ENCODE results near the gene NR5A1. TPM values are rescaled to one million over a fixed set of nuclear protein-coding genes. Genes with fewer than 3 reads are reported as not detected.

The NR5A1 gene
- not detected for total RNA-seq

DNA sequence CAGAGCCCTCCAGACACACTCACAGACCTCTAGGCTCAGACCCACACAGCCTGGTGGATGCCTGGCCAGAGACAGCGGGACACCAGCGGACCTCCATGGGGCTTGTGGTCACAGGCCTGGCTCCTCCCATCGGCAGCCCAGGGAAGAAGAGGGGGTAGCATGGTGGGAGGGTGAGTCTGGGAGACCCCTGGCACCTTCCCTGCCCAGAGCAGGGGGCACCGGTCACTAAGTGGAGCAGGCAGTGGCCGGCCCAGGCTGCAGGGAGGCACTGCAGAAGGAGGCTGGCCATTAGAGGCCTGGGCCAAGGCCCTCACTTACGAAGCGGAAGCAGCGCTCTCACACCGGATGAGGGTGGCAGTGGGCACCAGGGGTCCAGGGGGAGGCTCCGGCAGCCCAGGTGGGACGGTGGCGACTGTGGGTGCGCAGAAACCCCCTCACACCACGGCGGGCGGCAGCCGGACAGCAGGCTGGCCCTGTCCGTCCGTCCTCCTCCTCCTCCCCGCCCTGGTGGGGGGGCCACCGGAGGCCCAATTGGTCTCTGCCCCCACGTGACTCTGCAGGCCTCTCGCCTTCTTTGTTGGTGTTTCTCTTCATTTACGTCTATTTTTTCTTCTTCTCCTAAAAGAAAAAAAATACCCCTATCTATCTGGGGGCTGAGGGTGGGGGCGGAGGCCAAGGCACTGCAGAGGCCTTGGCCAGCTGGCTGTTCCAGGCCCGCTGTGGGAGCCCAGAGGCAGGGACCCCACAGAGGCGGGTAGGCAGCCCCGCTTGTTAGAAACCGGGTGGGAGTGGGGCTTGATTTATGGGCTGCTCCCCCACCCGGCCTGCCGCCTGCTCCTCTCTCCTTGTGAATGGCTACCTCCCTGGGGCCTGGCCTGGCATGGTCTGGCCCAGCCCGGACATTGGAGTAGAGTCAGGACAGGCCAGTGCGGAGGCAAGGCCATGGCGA, at the start of gene NR5A1:
Gene NR5A1 (minus strand): TSS at position 469 of the 949 bp plus-strand sequence. CDS start 4,004 bp downstream, outside the sequence.
- no peaks in the 10 kb centered on the region for H3K9me3 Mint-ChIP-seq
- H3K27ac Mint-ChIP-seq, result no peak within 1 kb of the TSS
- no peak within 1 kb of the TSS for H3K4me3 Mint-ChIP-seq
- peaks cover 22% of the 10 kb centered on the region for H3K27me3 Mint-ChIP-seq
- POLR2A ChIA-PET, result no interaction called here
- H3K4me1 Mint-ChIP-seq, result peaks cover 7% of the 10 kb centered on the region
- no peak for DNase-seq
- H3K36me3 Mint-ChIP-seq, result no peaks in the 10 kb centered on the region
- no peak for ATAC-seq (ENCODE audit: low read depth)

- Mint-ChIP-seq H3K9me3 (no peaks in the 10 kb centered on the region), H3K27me3 (no peaks in the 10 kb centered on the region), H3K4me1 (no peaks in the 10 kb centered on the region), H3K36me3 (no peaks in the 10 kb centered on the region), H3K27ac (no peak overlapping the region), H3K4me3 (no peak overlapping the region)
- no peak for ATAC-seq (ENCODE audit: low read depth)
- POLR2A ChIA-PET, result no interaction called here
- no peak for DNase-seq
These were observed 47.8 kb upstream of the NR5A1 start for GRCh38 chr9:124555043-124555442.

DNA sequence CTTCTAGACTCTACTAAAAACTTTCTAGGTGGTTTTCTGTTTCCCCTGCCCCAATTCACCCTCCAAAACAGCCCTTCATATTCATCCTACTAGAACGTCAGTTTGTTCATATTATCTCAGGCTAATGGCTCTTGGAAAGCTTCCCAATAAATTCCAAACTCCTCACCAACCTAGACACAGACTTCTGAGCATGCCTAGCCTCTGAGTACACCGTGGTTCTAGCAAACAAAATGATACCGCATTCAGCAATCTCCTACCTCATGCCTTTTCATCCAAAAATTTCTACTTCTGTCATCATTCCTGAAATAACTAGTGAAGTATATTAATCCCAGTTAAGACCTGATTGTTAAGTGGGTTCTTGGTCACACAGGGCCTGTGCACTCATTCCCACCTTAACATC, 46.5 kb upstream of the NR5A1 start:
- Mint-ChIP-seq H3K27ac (no peak overlapping the region), H3K27me3 (no peaks in the 10 kb centered on the region), H3K36me3 (no peaks in the 10 kb centered on the region), H3K9me3 (no peaks in the 10 kb centered on the region), H3K4me1 (peaks cover 5% of the 10 kb centered on the region), H3K4me3 (no peak overlapping the region)
- no peak for ATAC-seq (ENCODE audit: low read depth)
- POLR2A ChIA-PET, result no interaction called here
- DNase-seq, result no peak

GRCh38 chr9:124552273-124552605, 45.0 kb upstream of the NR5A1 start:
- H3K4me3 Mint-ChIP-seq, result no peak overlapping the region

DNA sequence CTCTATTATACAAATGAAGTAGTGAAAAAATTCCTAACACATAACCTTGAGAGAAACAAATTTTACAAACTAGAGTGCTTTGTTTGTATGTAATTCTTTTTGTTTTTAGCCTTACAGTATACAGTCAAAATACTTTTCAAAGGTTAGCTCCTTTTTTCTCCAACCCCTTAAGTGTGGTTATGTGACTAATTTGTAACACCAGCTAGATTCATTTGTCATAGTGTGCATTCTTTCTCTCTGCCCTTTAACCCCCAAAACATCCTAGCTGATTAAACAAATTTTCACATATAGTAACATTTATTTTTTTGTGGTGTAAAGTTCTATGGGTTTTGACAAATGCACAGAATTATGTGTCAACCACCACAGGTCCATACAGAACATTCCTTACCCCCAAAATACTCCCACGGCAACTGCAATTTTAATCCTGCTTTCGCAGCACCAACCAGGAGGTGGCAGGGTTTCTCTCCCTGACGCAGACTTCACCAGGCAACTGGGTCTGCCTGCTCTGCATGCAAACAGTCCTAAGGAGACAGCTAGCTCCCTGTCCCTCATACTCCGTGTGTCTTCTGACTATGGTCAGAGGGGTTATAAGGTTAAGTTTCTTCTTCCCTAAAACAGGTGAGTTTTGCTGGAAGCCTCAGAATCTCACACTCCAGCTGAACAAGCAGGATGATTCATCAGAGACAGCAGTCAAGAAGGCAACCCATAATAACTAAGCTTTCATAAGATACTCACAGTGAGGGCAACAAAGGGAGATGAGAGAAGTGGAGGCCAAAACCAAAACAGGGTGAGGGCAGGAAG, 44.5 kb upstream of the NR5A1 start:
- peak; percentile 84 for ATAC-seq (ENCODE audit: low read depth)
- no peak overlapping the region for H3K4me3 Mint-ChIP-seq
- POLR2A ChIA-PET, result no interaction called here
- no peaks in the 10 kb centered on the region for H3K9me3 Mint-ChIP-seq
- no peaks in the 10 kb centered on the region for H3K36me3 Mint-ChIP-seq
- peak; percentile 39 for DNase-seq
- H3K27ac Mint-ChIP-seq, result no peak overlapping the region
- H3K4me1 Mint-ChIP-seq, result peaks cover 10% of the 10 kb centered on the region
- H3K27me3 Mint-ChIP-seq, result no peaks in the 10 kb centered on the region

More at GRCh38 chr9:124552273-124552605, 45.0 kb upstream of the NR5A1 start:
- ATAC-seq (ENCODE audit: low read depth), result no peak
- POLR2A ChIA-PET, result no interaction called here
- no peaks in the 10 kb centered on the region for H3K36me3 Mint-ChIP-seq
- no peaks in the 10 kb centered on the region for H3K9me3 Mint-ChIP-seq
- DNase-seq, result no peak
- no peaks in the 10 kb centered on the region for H3K27me3 Mint-ChIP-seq
- no peak overlapping the region for H3K27ac Mint-ChIP-seq
- peaks cover 10% of the 10 kb centered on the region for H3K4me1 Mint-ChIP-seq

GRCh38 chr9:124550072-124550471, 42.9 kb upstream of the NR5A1 start:
- DNase-seq (no peak), ATAC-seq (ENCODE audit: low read depth) (no peak)
- H3K27me3 Mint-ChIP-seq, result peaks cover 2% of the 10 kb centered on the region
- peaks cover 10% of the 10 kb centered on the region for H3K4me1 Mint-ChIP-seq
- POLR2A ChIA-PET, result no interaction called here
- no peaks in the 10 kb centered on the region for H3K36me3 Mint-ChIP-seq
- no peak overlapping the region for H3K4me3 Mint-ChIP-seq
- H3K9me3 Mint-ChIP-seq, result no peaks in the 10 kb centered on the region
- no peak overlapping the region for H3K27ac Mint-ChIP-seq

GRCh38 chr9:124549016-124549415, 41.8 kb upstream of the NR5A1 start:
- no peak overlapping the region for H3K4me3 Mint-ChIP-seq
- ATAC-seq (ENCODE audit: low read depth) (no peak), DNase-seq (no peak)
- peaks cover 10% of the 10 kb centered on the region for H3K4me1 Mint-ChIP-seq
- POLR2A ChIA-PET, result interaction anchor here (0.6 kb wide), 1 partner anchor 376 kb away, joined by 3 read pairs; no protein-coding TSS in a partner anchor
- no peaks in the 10 kb centered on the region for H3K9me3 Mint-ChIP-seq
- no peaks in the 10 kb centered on the region for H3K36me3 Mint-ChIP-seq
- H3K27me3 Mint-ChIP-seq, result peaks cover 2% of the 10 kb centered on the region
- H3K27ac Mint-ChIP-seq, result no peak overlapping the region

DNA sequence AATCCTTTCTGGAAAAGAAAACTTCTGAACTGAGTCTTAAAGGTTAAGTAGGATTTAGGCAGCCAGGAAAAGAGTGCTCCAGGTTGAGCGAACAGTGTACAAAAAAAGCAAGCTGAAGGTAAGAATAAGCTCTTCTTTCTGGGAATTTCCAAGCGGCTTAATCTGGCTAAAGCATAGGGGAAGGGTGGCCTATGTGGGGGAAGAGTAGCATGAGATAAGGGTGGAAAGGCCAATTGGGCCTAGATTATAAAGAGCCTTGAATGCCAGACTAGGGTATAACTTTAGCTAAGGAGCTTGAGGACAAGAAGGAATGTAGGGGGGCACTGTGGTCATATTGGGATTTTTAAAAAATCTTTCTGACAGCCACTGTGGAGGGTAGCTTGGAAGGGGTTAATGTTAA, 37.3 kb upstream of the NR5A1 start:
- no peak for ATAC-seq (ENCODE audit: low read depth)
- peaks cover 11% of the 10 kb centered on the region for H3K4me1 Mint-ChIP-seq
- H3K36me3 Mint-ChIP-seq, result no peaks in the 10 kb centered on the region
- H3K4me3 Mint-ChIP-seq, result no peak overlapping the region
- no peak for DNase-seq
- H3K9me3 Mint-ChIP-seq, result no peaks in the 10 kb centered on the region
- H3K27me3 Mint-ChIP-seq, result peaks cover 17% of the 10 kb centered on the region
- POLR2A ChIA-PET, result no interaction called here
- H3K27ac Mint-ChIP-seq, result no peak overlapping the region

DNA sequence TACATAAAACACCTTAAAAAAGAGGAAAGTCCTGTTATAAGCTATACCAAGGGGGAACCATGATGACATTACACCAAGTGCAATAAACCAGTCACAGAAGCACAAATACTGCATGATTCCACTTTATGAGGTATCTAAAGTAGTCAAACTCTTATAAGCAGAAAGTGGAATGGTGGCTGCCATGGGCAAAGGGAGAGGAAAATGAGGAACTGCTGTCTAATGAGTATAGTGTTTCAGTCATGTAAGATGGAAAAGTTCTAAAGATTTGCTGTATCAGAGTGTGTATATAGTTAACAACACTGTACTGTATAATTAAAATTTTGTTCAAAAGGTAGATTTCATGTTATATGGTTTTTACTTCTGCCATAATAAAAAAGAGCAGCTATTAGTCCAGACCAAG, 34.6 kb upstream of the NR5A1 start:
- ATAC-seq (ENCODE audit: low read depth), result no peak
- DNase-seq, result no peak
- H3K27me3 Mint-ChIP-seq, result peaks cover 17% of the 10 kb centered on the region
- no peak overlapping the region for H3K27ac Mint-ChIP-seq
- H3K9me3 Mint-ChIP-seq, result no peaks in the 10 kb centered on the region
- POLR2A ChIA-PET, result no interaction called here
- no peaks in the 10 kb centered on the region for H3K36me3 Mint-ChIP-seq
- peaks cover 1% of the 10 kb centered on the region for H3K4me1 Mint-ChIP-seq
- no peak overlapping the region for H3K4me3 Mint-ChIP-seq

DNA sequence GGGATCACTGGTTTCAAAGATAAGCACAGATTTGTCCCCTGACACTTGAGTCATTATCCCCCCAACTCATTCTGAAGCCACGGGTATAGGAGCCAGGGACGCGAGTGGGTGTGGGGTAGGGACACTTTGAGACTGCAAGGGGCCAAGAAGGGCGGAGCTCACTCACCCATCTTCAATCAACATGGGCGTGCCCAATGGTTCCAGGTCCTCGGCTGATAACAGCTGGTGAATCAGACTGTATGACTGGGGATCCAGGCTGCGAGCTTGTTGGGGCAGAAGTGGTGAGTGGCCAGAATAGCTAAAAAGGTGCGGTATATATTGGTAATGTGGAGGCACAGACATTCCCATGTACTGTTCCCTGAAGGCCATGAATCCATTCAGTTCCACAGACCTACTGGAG, 30.7 kb upstream of the NR5A1 start:
- Mint-ChIP-seq H3K4me1 (no peaks in the 10 kb centered on the region), H3K27ac (no peak overlapping the region), H3K4me3 (no peak overlapping the region), H3K27me3 (peaks cover 17% of the 10 kb centered on the region), H3K36me3 (no peaks in the 10 kb centered on the region), H3K9me3 (no peaks in the 10 kb centered on the region)
- ATAC-seq (ENCODE audit: low read depth) (no peak), DNase-seq (no peak)
- POLR2A ChIA-PET, result no interaction called here

DNA sequence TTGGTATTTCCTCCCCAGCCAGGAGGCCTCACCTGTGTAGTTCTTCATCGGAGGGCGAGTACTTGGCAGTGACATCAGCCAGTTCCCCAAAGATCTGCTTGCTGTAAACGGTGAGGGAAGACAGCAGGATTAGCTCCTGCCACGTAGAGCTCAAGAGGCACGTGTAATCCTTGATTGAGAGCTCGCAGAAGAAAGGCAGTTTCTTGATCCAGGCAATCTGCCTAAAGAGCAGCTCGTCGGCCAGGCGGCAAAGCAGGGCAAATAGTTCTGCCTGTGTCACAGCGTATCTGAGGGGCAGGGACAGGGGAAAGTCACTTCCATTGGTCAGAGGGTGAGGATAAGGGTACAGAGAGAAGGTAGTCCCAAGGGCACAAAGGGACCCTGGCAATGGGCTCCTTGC, 28.6 kb upstream of the NR5A1 start:
- Mint-ChIP-seq H3K27me3 (peaks cover 12% of the 10 kb centered on the region), H3K9me3 (no peaks in the 10 kb centered on the region), H3K27ac (no peak overlapping the region), H3K4me1 (no peaks in the 10 kb centered on the region), H3K36me3 (no peaks in the 10 kb centered on the region), H3K4me3 (no peak overlapping the region)
- DNase-seq (no peak), ATAC-seq (ENCODE audit: low read depth) (no peak)
- POLR2A ChIA-PET, result no interaction called here

GRCh38 chr9:124532897-124533296, 25.7 kb upstream of the NR5A1 start:
- no peaks in the 10 kb centered on the region for H3K36me3 Mint-ChIP-seq
- H3K9me3 Mint-ChIP-seq, result no peaks in the 10 kb centered on the region
- POLR2A ChIA-PET, result no interaction called here
- no peak overlapping the region for H3K4me3 Mint-ChIP-seq
- H3K4me1 Mint-ChIP-seq, result no peaks in the 10 kb centered on the region
- DNase-seq, result no peak
- peaks cover 10% of the 10 kb centered on the region for H3K27me3 Mint-ChIP-seq
- no peak for ATAC-seq (ENCODE audit: low read depth)
- H3K27ac Mint-ChIP-seq, result no peak overlapping the region

- Mint-ChIP-seq H3K4me3 (no peak overlapping the region), H3K27ac (no peak overlapping the region), H3K9me3 (no peaks in the 10 kb centered on the region), H3K4me1 (no peaks in the 10 kb centered on the region), H3K36me3 (no peaks in the 10 kb centered on the region), H3K27me3 (peaks cover 10% of the 10 kb centered on the region)
- POLR2A ChIA-PET, result no interaction called here
- ATAC-seq (ENCODE audit: low read depth) (no peak), DNase-seq (no peak)
These were observed 23.9 kb upstream of the NR5A1 start for GRCh38 chr9:124531115-124531514.

DNA sequence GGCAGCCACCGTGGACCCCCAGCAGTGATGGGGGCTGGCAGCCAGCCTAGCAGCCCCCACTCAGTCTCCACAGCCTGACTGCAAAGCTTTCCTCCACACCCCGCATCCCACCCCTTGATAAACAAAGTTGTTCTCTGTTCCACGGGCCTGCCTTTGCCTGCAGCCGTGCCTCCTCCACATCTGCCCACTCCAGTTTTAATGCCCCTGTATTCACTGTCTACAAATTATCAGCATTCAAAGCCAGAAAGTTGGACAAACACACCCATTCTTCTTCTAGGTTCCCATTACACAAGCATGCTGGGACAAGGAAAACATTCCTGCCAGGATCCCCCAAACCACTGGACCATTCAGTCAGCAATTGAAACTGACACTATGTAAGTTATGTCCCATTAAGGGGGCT, 23.0 kb upstream of the NR5A1 start:
- DNase-seq (no peak), ATAC-seq (ENCODE audit: low read depth) (no peak)
- POLR2A ChIA-PET, result no interaction called here
- Mint-ChIP-seq H3K36me3 (no peaks in the 10 kb centered on the region), H3K4me1 (no peaks in the 10 kb centered on the region), H3K4me3 (no peak overlapping the region), H3K27ac (no peak overlapping the region), H3K27me3 (peaks cover 8% of the 10 kb centered on the region), H3K9me3 (no peaks in the 10 kb centered on the region)

All from activated naive CD8-positive, alpha-beta T cell treated with anti-CD3 and anti-CD28 coated beads, Interleukin-2, amount 10 ng/mL, durations not matched to agents 7 days and 5 days (primary cell).